GM06990 (cell line): Measurements from ENCODE around the gene RNF217.

Experiments
- DNase-seq: peaks from one replicate; pipeline ENCODE4 v3.0.0-alpha.2; 2011; ENCODE audit not compliant: insufficient read length; ENCODE audit errors: extremely low read depth
- H3K27me3 ChIP-seq: replicated peaks from 2 replicates; pipeline ENCODE4 v1.6.0; 2011; ENCODE audit warnings: low read length; ENCODE audit not compliant: control insufficient read depth, insufficient read depth
- H3K36me3 ChIP-seq: 2 replicates; pipeline ENCODE4 v1.5.1; 2011; ENCODE audit warnings: low read length; ENCODE audit not compliant: control insufficient read depth, insufficient read depth
- H3K4me3 ChIP-seq: replicated peaks from 2 replicates; pipeline ENCODE4 v1.5.1; 2011; ENCODE audit warnings: low read depth, mild to moderate bottlenecking, control low read depth, low read length
- TF ChIP-seq, protein P1 (sequence below): IDR thresholded peaks from 2 replicates; pipeline ENCODE4 v1.5.1; 2011; ENCODE audit warnings: low read length, control low read depth, mild to moderate bottlenecking, inconsistent platforms; ENCODE audit not compliant: insufficient read depth, poor library complexity, severe bottlenecking

Gene RNF217

DNA sequence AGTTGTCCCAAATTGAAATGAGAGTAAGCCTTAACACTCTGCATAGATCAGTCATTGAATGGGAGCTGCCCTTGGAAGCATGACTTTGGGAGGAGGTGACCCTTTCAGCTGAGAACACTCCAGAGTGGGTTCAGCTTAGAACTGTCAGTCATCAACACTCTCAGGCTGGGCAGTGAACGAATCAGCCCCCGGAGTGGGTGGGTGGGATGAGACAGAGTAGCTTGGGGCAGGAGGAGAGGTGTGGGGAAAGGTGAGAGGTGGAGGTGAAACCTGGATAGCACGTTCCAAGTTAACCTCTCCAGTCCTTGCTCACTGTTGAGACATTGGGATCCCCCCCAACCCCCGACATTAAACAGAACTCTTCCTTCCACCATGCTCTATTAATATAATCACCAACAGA, 136.0 kb downstream of the RNF217 start:
- TF ChIP-seq, protein P1, sequence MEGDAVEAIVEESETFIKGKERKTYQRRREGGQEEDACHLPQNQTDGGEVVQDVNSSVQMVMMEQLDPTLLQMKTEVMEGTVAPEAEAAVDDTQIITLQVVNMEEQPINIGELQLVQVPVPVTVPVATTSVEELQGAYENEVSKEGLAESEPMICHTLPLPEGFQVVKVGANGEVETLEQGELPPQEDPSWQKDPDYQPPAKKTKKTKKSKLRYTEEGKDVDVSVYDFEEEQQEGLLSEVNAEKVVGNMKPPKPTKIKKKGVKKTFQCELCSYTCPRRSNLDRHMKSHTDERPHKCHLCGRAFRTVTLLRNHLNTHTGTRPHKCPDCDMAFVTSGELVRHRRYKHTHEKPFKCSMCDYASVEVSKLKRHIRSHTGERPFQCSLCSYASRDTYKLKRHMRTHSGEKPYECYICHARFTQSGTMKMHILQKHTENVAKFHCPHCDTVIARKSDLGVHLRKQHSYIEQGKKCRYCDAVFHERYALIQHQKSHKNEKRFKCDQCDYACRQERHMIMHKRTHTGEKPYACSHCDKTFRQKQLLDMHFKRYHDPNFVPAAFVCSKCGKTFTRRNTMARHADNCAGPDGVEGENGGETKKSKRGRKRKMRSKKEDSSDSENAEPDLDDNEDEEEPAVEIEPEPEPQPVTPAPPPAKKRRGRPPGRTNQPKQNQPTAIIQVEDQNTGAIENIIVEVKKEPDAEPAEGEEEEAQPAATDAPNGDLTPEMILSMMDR: no peak
- Histone ChIP-seq H3K4me3 (no peak overlapping the region), H3K27me3 (no peaks in the 10 kb centered on the region; the same call in none of the 2 replicates), H3K36me3 (no peaks in the 10 kb centered on the region)
- DNase-seq: no peak

DNA sequence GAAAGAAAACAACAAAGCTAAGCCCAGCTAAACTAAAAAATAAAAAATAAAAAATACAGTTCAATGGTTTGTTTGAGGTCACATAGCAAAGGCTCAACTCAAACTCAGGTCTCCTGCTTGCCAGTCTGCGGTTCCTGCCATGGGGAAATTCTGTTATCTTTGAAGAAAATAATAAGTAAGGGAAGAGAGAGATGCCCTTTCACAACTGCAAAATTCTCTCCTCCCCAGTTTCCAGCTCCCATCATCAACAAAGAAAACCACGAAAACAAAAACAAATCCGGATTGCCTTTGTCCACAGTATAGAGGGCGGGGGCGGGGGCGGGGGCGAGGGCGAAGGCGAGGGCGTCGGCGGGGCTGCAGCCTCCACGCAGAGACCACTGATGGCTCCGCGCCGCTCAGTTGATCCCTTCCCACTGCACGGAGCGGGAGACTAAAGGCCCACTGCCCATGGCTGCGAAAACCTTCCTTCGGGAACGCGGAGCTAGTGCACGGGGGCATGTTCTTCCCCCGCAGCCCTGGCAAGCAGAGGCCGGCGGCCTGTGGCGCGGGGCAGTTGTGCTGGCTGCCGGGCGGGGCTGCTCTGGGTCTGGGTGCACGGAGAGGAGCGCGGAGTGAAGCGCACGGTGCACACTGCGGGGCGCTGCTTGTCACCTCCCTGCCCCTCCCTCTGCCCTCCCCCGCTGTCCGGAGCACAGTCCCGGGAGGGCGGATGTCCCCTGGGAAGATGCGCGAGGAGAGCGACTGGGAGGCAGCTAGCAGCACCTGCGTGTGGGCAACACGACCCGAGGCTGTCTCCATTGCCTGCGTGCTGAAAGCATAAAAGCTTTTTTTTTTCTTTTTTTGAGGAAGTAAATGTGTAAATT, 137.2 kb downstream of the RNF217 start:
- peak; percentile 20 for DNase-seq
- Histone ChIP-seq H3K4me3 (no peak overlapping the region), H3K27me3 (no peaks in the 10 kb centered on the region; the same call in none of the 2 replicates), H3K36me3 (no peaks in the 10 kb centered on the region)
- TF ChIP-seq, protein P1: no peak

DNA sequence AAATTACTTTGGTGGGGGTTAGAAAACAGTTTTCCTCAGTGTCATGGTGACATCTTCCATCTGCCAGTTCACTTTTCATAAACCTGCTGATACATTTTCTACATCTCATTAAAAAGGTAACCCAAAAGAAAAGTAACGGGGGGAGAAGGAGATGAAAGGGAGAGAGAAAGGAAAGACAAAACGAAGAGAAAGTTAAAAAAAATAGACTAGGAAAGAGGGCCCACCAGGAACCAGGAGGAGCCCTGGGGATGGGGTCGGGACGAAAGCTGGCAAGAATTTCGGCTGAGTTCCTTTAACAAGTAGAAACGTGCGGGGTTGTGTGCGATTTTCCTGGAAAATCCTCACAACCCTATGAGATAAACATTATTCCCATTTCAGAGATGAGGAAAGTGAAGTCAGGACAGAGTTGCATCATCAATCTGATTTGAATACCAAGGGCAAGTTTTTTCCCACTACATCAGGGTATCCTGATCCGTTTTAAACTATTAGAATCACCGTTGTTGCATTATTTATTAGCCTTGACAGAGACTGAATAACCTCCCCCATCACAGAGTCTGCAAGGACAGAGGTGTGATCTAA, 137.9 kb downstream of the RNF217 start:
- no peak overlapping the region for H3K4me3 ChIP-seq
- TF ChIP-seq, protein P1: no peak
- H3K36me3 ChIP-seq: no peaks in the 10 kb centered on the region
- no peaks in the 10 kb centered on the region; the same call in none of the 2 replicates for H3K27me3 ChIP-seq
- DNase-seq: no peak

DNA sequence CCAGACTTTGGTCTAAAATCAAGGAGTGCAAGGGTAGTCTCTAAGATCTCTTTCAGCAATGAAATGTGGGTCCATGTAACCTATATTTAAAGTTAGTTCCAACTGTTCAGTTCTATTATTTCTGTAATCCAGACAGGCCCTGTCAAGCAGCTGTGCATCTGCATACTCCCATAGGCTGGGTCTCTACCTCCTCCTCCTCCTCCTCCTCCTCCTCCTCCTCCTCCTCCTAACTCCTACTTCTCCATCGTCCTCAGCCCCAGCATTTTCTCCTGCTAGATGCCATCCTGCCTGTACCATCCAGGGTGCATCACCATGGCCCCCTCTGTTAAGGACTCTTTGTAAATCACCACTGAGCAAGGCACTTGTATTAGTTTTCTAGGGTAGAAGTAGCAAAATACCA, 138.9 kb downstream of the RNF217 start:
- H3K36me3 ChIP-seq: no peaks in the 10 kb centered on the region
- H3K27me3 ChIP-seq: no peaks in the 10 kb centered on the region; the same call in none of the 2 replicates
- DNase-seq: no peak
- H3K4me3 ChIP-seq: no peak overlapping the region
- TF ChIP-seq, protein P1: no peak

DNA sequence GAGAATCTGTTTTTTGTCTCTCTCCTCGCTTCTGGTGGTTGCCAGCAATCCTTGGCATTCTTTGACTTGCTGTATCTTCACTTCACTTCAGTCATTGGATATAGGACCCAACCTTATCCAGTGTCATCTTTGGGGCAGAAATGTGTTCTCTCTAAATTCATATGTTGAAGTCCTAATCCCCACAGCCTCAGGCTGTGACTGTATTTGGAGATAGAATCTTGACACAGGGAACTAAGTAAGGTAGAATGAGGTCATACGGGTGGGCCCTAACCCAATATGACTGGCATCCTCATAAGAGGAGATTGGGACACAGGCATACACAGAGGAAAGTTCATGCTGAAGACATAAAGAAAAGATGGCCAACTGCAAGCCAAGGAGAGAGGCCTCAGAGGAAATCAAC, 139.4 kb downstream of the RNF217 start:
- H3K4me3 ChIP-seq: no peak overlapping the region
- no peak for DNase-seq
- TF ChIP-seq, protein P1: no peak
- no peaks in the 10 kb centered on the region for H3K36me3 ChIP-seq
- H3K27me3 ChIP-seq: no peaks in the 10 kb centered on the region; the same call in none of the 2 replicates
